Lower lobe of right lung (tissue), 2 donors: Measurements from ENCODE around the gene LGALS9. TPM values are rescaled to one million over a fixed set of nuclear protein-coding genes. Genes with fewer than 3 reads are reported as not detected.
"Not testable (repeated sequence)": the region's sequence is repeated elsewhere in the genome, so short reads cannot be mapped to it uniquely, and the experiment has no call there.

Experiments used
- ATAC-seq, 2 donors: fragments of 200-7000 bp; cut with Tn5 transposase; one replicate each; pipeline ENCODE4 v1.9.1; 2020 to 2022; ENCODE audit warnings: mild to moderate bottlenecking in 2 of 2, moderate library complexity in 2 of 2
- DNase-seq: peaks from one replicate; pipeline ENCODE4 v3.0.0-alpha.2; 2020
- H3K27ac ChIP-seq: fragments of 200-600 bp; one replicate; pipeline ENCODE4 v1.8.0; 2022
- H3K27me3 ChIP-seq: fragments of 200-600 bp; one replicate; pipeline ENCODE4 v1.8.0; 2022; ENCODE audit warnings: low read depth
- H3K36me3 ChIP-seq: fragments of 200-600 bp; one replicate; pipeline ENCODE4 v1.8.0; 2022; ENCODE audit warnings: mild to moderate bottlenecking
- H3K4me1 ChIP-seq: fragments of 200-600 bp; one replicate; pipeline ENCODE4 v1.8.0; 2022
- H3K4me3 ChIP-seq: fragments of 200-600 bp; one replicate; pipeline ENCODE4 v1.8.0; 2022; ENCODE audit warnings: mild to moderate bottlenecking
- H3K9me3 ChIP-seq: fragments of 200-600 bp; one replicate; pipeline ENCODE4 v1.8.0; 2022
- CTCF ChIP-seq: fragments of 200-600 bp; IDR thresholded peaks from one replicate; pipeline ENCODE4 v1.8.0; 2022; ENCODE audit warnings: antibody characterized with exemption, mild to moderate bottlenecking
- intact Hi-C: fragments of 100-400 bp; cut with DNase I; formaldehyde crosslinking; loops from one replicate; pipeline ENCODE4 v1.11.0; 2022
- total RNA-seq: library from RNA; stranded (reverse); fragmentation: NEBNext Ultra II Directional; extraction: Animal tissue kit (Norgen Biotek cat#: 25700); gene quantifications from one replicate; pipeline ENCODE4 v1.2.1, GENCODE V29; 2021
- donor health status: DM: no; HTN: yes; CAD: no; lungs with severe emphysema.

Gene LGALS9
- total RNA-seq, 1 donor from 2014 or later, result 349 TPM

- intact Hi-C loops, result loop anchor here (10.0 kb wide), 1 partner anchor 101 kb away; no protein-coding TSS in a partner anchor
- no peak for DNase-seq
- no peaks in the 10 kb centered on the region for H3K36me3 ChIP-seq
- ATAC-seq, result no peak
- H3K9me3 ChIP-seq, result no peaks in the 10 kb centered on the region
- H3K27me3 ChIP-seq, result no peaks in the 10 kb centered on the region
- no peaks in the 10 kb centered on the region for H3K4me1 ChIP-seq
- no peak overlapping the region for H3K4me3 ChIP-seq
- no peak for TF ChIP-seq CTCF
- H3K27ac ChIP-seq, result no peak overlapping the region
Measured at GRCh38 chr17:27654136-27654535, 23.1 kb downstream of the LGALS9 start.

- intact Hi-C loops, result loop anchor here (10.0 kb wide), 1 partner anchor 100 kb away; no protein-coding TSS in a partner anchor
- Histone ChIP-seq H3K27me3 (no peaks in the 10 kb centered on the region), H3K36me3 (no peaks in the 10 kb centered on the region), H3K4me3 (no peak overlapping the region), H3K9me3 (no peaks in the 10 kb centered on the region), H3K4me1 (no peaks in the 10 kb centered on the region), H3K27ac (no peak overlapping the region)
- peak; percentile 78 for DNase-seq
- peak; percentile 93 for TF ChIP-seq CTCF
- ATAC-seq, result peak; percentile 63 to 66
Measured at GRCh38 chr17:27654654-27655524, 23.9 kb downstream of the LGALS9 start.

- not testable (repeated sequence) for H3K4me3 ChIP-seq, H3K27me3 ChIP-seq, H3K4me1 ChIP-seq, DNase-seq, ATAC-seq, H3K27ac ChIP-seq, H3K36me3 ChIP-seq, H3K9me3 ChIP-seq
- intact Hi-C loops, result loop anchor here (10.0 kb wide), 1 partner anchor 99 kb away; no protein-coding TSS in a partner anchor
Measured at GRCh38 chr17:27655525-27656111, 24.6 kb downstream of the LGALS9 start.

- not testable (repeated sequence) for H3K4me1 ChIP-seq, H3K9me3 ChIP-seq, ATAC-seq, H3K27ac ChIP-seq, H3K27me3 ChIP-seq, H3K36me3 ChIP-seq, H3K4me3 ChIP-seq, DNase-seq
- intact Hi-C loops, result loop anchor here (10.0 kb wide), 1 partner anchor 98 kb away; no protein-coding TSS in a partner anchor
Measured at GRCh38 chr17:27656620-27657019, 25.6 kb downstream of the LGALS9 start.

- intact Hi-C loops, result loop anchor here (10.0 kb wide), 1 partner anchor 97 kb away; no protein-coding TSS in a partner anchor
Measured at GRCh38 chr17:27657620-27658019, 26.6 kb downstream of the LGALS9 start.

GRCh38 chr17:27659683-27660082 lies 28.7 kb downstream of the LGALS9 start:
- no peak for ATAC-seq
- no peaks in the 10 kb centered on the region for H3K36me3 ChIP-seq
- no peak overlapping the region for H3K4me3 ChIP-seq
- no peak for TF ChIP-seq CTCF
- intact Hi-C loops, result loop anchor here (10.0 kb wide), 1 partner anchor 95 kb away; no protein-coding TSS in a partner anchor
- no peaks in the 10 kb centered on the region for H3K27me3 ChIP-seq
- H3K4me1 ChIP-seq, result no peaks in the 10 kb centered on the region
- H3K27ac ChIP-seq, result no peak overlapping the region
- DNase-seq, result no peak
- no peaks in the 10 kb centered on the region for H3K9me3 ChIP-seq

More at GRCh38 chr17:27657620-27658019, 26.6 kb downstream of the LGALS9 start:
- Histone ChIP-seq H3K9me3 (no peaks in the 10 kb centered on the region), H3K27ac (no peak overlapping the region), H3K4me1 (no peaks in the 10 kb centered on the region), H3K4me3 (no peak overlapping the region), H3K27me3 (no peaks in the 10 kb centered on the region), H3K36me3 (no peaks in the 10 kb centered on the region)
- ATAC-seq (no peak), DNase-seq (no peak)
- TF ChIP-seq CTCF, result no peak
